SU-DHL-6 (cell line): ENCODE data around the gene RAG1.

Source experiments
- CTCF ChIP-seq: fragments of 200-600 bp; sonication (generic); IDR thresholded peaks from one replicate; pipeline ENCODE4 v1.5.1; 2017; ENCODE audit warnings: antibody characterized with exemption, mild to moderate bottlenecking, low read length, moderate library complexity; ENCODE audit not compliant: insufficient read depth, poor library complexity, severe bottlenecking
- EZH2phosphoT487 ChIP-seq: fragments of 200-600 bp; sonication (generic), shearing (Covaris generic); conservative IDR thresholded peaks from 2 replicates; pipeline ENCODE4 v1.6.1; 2018; ENCODE audit warnings: mild to moderate bottlenecking, antibody characterized with exemption, low read length, moderate library complexity, mixed read lengths

- no peak for TF ChIP-seq CTCF
- no peak for TF ChIP-seq EZH2phosphoT487
Measured at GRCh38 chr11:36600180-36600579, 32.4 kb downstream of the RAG1 start.
